Mucosa of descending colon (tissue), 3 donors: ENCODE measurements around the gene HAUS6. TPM values are rescaled to one million over a fixed set of nuclear protein-coding genes. Genes with fewer than 3 reads are reported as not detected.

Experiments
- ATAC-seq: fragments of 200-7000 bp; cut with Tn5 transposase; one replicate; pipeline ENCODE4 v1.9.1; 2020; ENCODE audit warnings: mild to moderate bottlenecking, moderate library complexity
- DNase-seq, 3 donors: peaks; one replicate each; pipeline ENCODE4 v3.0.0-alpha.2; 2020
- H3K36me3 ChIP-seq: fragments of 200-600 bp; one replicate; pipeline ENCODE4 v1.8.0; 2021; ENCODE audit warnings: low read depth, mild to moderate bottlenecking
- H3K4me1 ChIP-seq: fragments of 200-600 bp; one replicate; pipeline ENCODE4 v1.8.0; 2021; ENCODE audit warnings: low read depth, mild to moderate bottlenecking
- H3K4me3 ChIP-seq: fragments of 200-600 bp; one replicate; pipeline ENCODE4 v1.8.0; 2021; ENCODE audit warnings: mild to moderate bottlenecking
- H3K9me3 ChIP-seq: fragments of 200-600 bp; one replicate; pipeline ENCODE4 v1.8.0; 2021; ENCODE audit warnings: mild to moderate bottlenecking
- intact Hi-C, 2 donors: fragments of 100-400 bp; cut with DNase I in 1 of 2; cut with micrococcal nuclease in 1 of 2; formaldehyde crosslinking; loops; one replicate each; pipeline versions ENCODE4 v1.11.0 to v1.11.1; 2022; cut with DNase I, micrococcal nuclease
- total RNA-seq, 3 donors: library from RNA; stranded (reverse); fragmentation: NEBNext Ultra II Directional in 2 of 3; extraction: Animal tissue kit (Norgen Biotek cat#: 25700) in 2 of 3; gene quantifications; one replicate each; pipeline versions ENCODE4 v1.2.1 to v1.2.4, GENCODE V29; 2021 to 2023
- TF ChIP-seq, protein P1 (sequence below): fragments of 200-600 bp; IDR thresholded peaks from one replicate; pipeline ENCODE4 v1.8.0; 2022; ENCODE audit warnings: antibody characterized with exemption, mild to moderate bottlenecking
- donor health status: DM: no; HTN: no; CAD: no; lungs with moderate emphysema.
- donor health status: DM: no; HTN: no; CAD: no.
- donor health status: DM: no; HTN: yes; CAD: no.

HAUS6 gene
- total RNA-seq, 3 donors from 2014 or later, result 4.8 to 9.6 (median 8.8) TPM

DNA sequence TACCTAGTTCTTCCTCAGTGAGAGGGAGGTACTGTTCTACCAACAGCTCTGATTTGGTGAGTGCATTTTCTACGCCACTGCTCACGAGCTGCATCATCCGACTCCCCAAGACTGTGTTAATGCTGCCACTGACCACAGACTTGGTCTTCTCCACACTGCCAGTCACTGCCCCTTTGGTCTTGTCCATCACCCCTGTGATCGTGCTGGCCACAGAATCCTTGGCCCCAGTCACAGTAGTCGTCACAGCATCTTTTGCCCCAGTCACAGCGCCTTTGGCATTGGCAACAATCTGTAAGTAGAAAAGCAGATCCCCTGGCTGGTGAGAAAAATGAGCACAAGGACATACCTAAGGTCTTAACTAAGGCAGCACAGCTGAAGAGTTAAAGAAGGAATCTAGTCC is 18.2 kb upstream of the HAUS6 start:
- no peak for ATAC-seq
- no peaks in the 10 kb centered on the region for H3K36me3 ChIP-seq
- H3K9me3 ChIP-seq, result no peaks in the 10 kb centered on the region
- H3K4me1 ChIP-seq, result no peaks in the 10 kb centered on the region
- H3K4me3 ChIP-seq, result no peak overlapping the region
- TF ChIP-seq, protein P1, sequence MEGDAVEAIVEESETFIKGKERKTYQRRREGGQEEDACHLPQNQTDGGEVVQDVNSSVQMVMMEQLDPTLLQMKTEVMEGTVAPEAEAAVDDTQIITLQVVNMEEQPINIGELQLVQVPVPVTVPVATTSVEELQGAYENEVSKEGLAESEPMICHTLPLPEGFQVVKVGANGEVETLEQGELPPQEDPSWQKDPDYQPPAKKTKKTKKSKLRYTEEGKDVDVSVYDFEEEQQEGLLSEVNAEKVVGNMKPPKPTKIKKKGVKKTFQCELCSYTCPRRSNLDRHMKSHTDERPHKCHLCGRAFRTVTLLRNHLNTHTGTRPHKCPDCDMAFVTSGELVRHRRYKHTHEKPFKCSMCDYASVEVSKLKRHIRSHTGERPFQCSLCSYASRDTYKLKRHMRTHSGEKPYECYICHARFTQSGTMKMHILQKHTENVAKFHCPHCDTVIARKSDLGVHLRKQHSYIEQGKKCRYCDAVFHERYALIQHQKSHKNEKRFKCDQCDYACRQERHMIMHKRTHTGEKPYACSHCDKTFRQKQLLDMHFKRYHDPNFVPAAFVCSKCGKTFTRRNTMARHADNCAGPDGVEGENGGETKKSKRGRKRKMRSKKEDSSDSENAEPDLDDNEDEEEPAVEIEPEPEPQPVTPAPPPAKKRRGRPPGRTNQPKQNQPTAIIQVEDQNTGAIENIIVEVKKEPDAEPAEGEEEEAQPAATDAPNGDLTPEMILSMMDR, result no peak
- DNase-seq, result no peak
- intact Hi-C loops, result no loop called here

DNA sequence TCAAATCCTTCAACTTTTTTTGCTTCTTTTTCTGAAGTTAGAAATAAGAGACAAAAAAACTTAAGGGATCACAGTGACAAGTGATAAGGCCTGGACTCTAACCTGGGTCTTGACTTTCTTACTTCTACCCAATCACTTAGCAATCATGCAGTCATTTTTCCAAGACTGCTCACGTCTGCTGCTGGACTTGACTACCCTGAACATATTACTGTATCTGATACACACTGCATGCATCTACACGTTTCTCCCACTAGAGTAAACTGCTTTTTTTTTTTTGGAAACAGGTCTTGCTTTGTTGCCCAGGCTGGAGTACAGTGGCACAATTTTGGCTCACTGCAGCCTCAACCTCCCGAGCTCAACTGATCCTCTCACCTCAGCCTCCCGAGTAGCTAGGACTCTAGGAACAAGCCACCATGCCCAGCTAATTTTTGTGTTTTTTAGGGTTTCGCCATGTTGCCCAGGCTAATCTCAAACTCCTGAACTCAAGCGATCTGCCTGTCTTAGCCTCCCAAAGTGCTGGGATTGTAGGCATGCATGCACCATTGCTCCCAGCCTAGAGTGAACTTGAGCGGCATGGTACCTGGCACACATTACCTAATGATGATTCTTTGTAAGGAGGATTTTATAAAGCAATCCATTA is 17.2 kb upstream of the HAUS6 start:
- Histone ChIP-seq H3K9me3 (no peaks in the 10 kb centered on the region), H3K4me3 (no peak overlapping the region), H3K4me1 (no peaks in the 10 kb centered on the region), H3K36me3 (no peaks in the 10 kb centered on the region)
- no peak for ATAC-seq
- TF ChIP-seq, protein P1, result no peak
- intact Hi-C loops, result loop anchor here in 1 of 2 donors (10.0 kb wide), 1 partner anchor 45 kb away; no protein-coding TSS in a partner anchor
- no peak for DNase-seq

DNA sequence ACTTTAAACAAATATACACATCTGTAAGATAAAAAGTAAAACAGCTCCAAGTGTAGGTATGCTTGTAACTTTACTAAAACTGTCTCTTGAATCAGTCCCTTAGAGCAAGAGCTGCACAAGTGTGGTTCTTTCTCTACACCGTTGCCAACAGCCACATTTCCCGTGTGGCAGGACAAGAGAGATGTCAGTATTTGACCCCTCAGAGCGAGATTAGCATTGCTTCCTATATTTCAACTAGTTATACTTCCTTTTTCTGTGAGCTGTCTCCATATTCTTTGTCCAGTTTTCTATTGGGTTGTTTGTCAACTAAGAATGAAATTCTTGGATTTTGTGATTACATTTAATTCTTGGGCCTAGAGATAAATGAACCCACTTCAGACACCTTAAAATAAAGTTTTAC is 16.5 kb upstream of the HAUS6 start:
- intact Hi-C loops, result loop anchor here in 1 of 2 donors (10.0 kb wide), 1 partner anchor 46 kb away; no protein-coding TSS in a partner anchor
- no peak for DNase-seq
- Histone ChIP-seq H3K9me3 (no peaks in the 10 kb centered on the region), H3K4me3 (no peak overlapping the region), H3K36me3 (no peaks in the 10 kb centered on the region), H3K4me1 (no peaks in the 10 kb centered on the region)
- TF ChIP-seq, protein P1, result no peak
- ATAC-seq, result no peak

DNA sequence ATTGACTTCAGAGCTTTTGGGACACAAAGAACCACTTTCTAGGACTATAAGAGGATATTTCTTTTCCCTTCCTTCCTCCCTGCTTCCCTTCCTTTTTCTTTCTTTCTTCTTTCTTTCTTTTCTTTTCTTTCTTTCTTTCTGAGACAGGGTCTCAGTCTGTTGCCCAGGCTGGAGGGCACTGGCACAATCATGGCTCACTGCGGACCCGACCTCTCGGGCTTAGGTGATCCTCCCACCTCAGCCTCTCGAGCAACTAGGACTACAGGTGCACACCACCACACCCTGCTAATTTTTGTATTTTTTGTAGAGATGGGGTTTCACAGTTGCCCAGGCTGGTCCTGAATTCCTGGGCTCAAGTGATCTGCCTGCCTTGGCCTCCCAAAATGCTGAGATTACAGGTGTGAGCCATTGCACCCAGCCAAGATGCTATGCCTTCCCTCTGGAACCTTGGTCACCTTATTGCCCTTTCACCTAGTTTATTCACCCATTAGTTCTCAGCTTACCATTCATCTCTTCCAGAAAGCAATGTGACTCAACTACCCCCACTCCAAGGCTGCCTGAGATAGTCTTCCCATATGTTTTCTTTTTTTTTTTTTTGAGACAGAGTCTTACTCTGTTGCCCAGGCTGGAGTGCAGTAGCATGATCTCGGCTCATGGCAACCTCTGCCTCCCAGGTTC is 14.5 kb upstream of the HAUS6 start:
- TF ChIP-seq, protein P1, result no peak
- ATAC-seq, result no peak
- Histone ChIP-seq H3K4me1 (no peaks in the 10 kb centered on the region), H3K9me3 (no peaks in the 10 kb centered on the region), H3K4me3 (no peak overlapping the region), H3K36me3 (no peaks in the 10 kb centered on the region)
- no peak for DNase-seq
- intact Hi-C loops, result loop anchor here in 1 of 2 donors (10.0 kb wide), 1 partner anchor 48 kb away; no protein-coding TSS in a partner anchor

DNA sequence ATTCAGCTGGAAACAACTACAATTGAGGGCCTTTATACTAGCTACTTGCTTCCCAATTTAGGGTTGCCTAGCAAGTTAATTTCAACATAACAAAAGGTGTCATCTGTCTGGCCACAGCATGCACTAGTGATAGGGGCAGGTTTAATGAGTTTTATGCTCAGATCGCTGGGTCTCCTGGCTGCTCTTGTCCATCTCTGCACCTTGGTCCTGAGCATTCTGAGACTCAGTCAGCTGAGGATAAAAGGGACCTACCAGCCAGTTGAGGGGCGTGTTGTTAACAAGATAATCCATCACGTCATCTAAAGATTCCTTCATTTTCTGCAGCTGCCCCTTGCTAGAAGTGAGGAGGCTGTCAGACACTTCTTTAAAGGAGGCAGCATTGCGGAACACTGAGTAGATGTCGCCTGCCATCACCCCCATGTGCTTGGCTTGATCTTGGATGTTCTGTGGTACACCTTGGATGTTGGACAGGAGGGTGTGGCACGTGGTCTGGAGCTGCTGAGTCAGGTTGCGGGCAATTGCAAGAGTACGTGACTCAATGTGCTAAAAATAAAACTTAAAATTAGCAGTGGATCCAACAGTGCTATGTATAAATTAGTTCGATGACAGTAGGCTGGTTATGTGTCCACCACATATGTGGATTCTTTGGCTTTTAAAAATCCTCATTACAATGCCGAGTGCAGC is 13.5 kb upstream of the HAUS6 start:
- H3K9me3 ChIP-seq, result no peaks in the 10 kb centered on the region
- no peak overlapping the region for H3K4me3 ChIP-seq
- ATAC-seq (no peak), DNase-seq (no peak)
- no peaks in the 10 kb centered on the region for H3K4me1 ChIP-seq
- TF ChIP-seq, protein P1, result no peak
- intact Hi-C loops, result loop anchor here in 1 of 2 donors (10.0 kb wide), 1 partner anchor 49 kb away; no protein-coding TSS in a partner anchor
- H3K36me3 ChIP-seq, result no peaks in the 10 kb centered on the region
